K562 (cell line): ENCODE results near the gene PPP1R14C. TPM values are rescaled to one million over a fixed set of nuclear protein-coding genes. Genes with fewer than 3 reads are reported as not detected.

Experiments
- ARID1B ChIP-seq: fragments of 450-650 bp; IDR thresholded peaks from 2 replicates; pipeline ENCODE4 v1.6.1; 2016; ENCODE audit warnings: antibody characterized with exemption, mild to moderate bottlenecking, inconsistent platforms
- ATF3 ChIP-seq, 2 experiments: fragments of 450-650 bp in 1 of 2; sonication (generic) in 1 of 2; formaldehyde crosslinking in 1 of 2; IDR thresholded peaks in 1 of 2; conservative IDR thresholded peaks in 1 of 2; 2 replicates each; pipeline versions ENCODE4 v1.6.1 to v1.8.1; 2016 to 2023; ENCODE audit warnings: mild to moderate bottlenecking in 2 of 2, moderate library complexity in 2 of 2, inconsistent platforms in 1 of 2, missing genetic modification reagents in 1 of 2
- CBFB ChIP-seq: sonication (generic); formaldehyde crosslinking; IDR thresholded peaks from 2 replicates; pipeline ENCODE4 v1.4.0; 2020; ENCODE audit warnings: mild to moderate bottlenecking, missing genetic modification reagents
- CCNT2 ChIP-seq: IDR thresholded peaks from 2 replicates; pipeline ENCODE4 v1.6.1; 2011; ENCODE audit warnings: borderline replicate concordance, low read depth, mild to moderate bottlenecking, moderate library complexity, mixed read lengths, low read length; ENCODE audit not compliant: insufficient read length; ENCODE audit errors: extremely low read depth
- CEBPB ChIP-seq: fragments of 450-650 bp; IDR thresholded peaks from 2 replicates; pipeline ENCODE4 v1.6.1; 2016; ENCODE audit warnings: missing genetic modification characterization, missing compliant biosample characterization
- DDX20 ChIP-seq: fragments of 450-650 bp; IDR thresholded peaks from 2 replicates; pipeline ENCODE4 v1.6.1; 2016; ENCODE audit warnings: missing genetic modification characterization, low read depth, mild to moderate bottlenecking, missing compliant biosample characterization, moderate library complexity
- ELF4 ChIP-seq: fragments of 450-650 bp; formaldehyde crosslinking; IDR thresholded peaks from 2 replicates; pipeline ENCODE4 v1.4.0; 2022; ENCODE audit warnings: missing genetic modification characterization
- ETV1 ChIP-seq: fragments of 450-650 bp; conservative IDR thresholded peaks from 2 replicates; pipeline ENCODE4 v1.6.1; 2016; ENCODE audit warnings: missing genetic modification characterization, control low read depth, low read depth, missing compliant biosample characterization
- MTA1 ChIP-seq: fragments of 450-650 bp; IDR thresholded peaks from 2 replicates; pipeline ENCODE4 v1.6.1; 2017; ENCODE audit warnings: borderline replicate concordance
- NFIC ChIP-seq: fragments of 450-650 bp; IDR thresholded peaks from 2 replicates; pipeline ENCODE4 v1.6.1; 2017; ENCODE audit warnings: mild to moderate bottlenecking, inconsistent platforms
- NFRKB ChIP-seq: fragments of 450-650 bp; IDR thresholded peaks from 2 replicates; pipeline ENCODE4 v1.6.1; 2016; ENCODE audit warnings: low read depth
- NONO ChIP-seq, 2 experiments: fragments of 200-400 bp in 1 of 2; fragments of 450-650 bp in 1 of 2; formaldehyde crosslinking in 1 of 2; IDR thresholded peaks; 2 replicates each; pipeline ENCODE4 v1.6.1; 2017; ENCODE audit warnings: low read depth in 2 of 2, mild to moderate bottlenecking in 2 of 2, moderate library complexity in 2 of 2, low read length in 1 of 2
- PML ChIP-seq: IDR thresholded peaks from 2 replicates; pipeline ENCODE4 v1.6.1; 2012; ENCODE audit warnings: low read length, inconsistent platforms
- RBM34 ChIP-seq: fragments of 200-400 bp; formaldehyde crosslinking; IDR thresholded peaks from 2 replicates; pipeline ENCODE4 v1.6.1; 2018; ENCODE audit warnings: low read length, borderline replicate concordance; ENCODE audit not compliant: insufficient read depth
- RCOR1 ChIP-seq, 2 experiments: IDR thresholded peaks; 2 replicates each; pipeline ENCODE4 v1.6.1; 2012; ENCODE audit warnings: low read depth in 2 of 2, low read length in 2 of 2, borderline replicate concordance in 1 of 2, improper control_type of control experiment in 1 of 2
- SMARCB1 ChIP-seq: IDR thresholded peaks from 2 replicates; pipeline ENCODE4 v1.6.1; 2011; ENCODE audit warnings: improper control_type of control experiment, low read depth; ENCODE audit not compliant: insufficient read length
- SPI1 ChIP-seq: IDR thresholded peaks from 2 replicates; pipeline ENCODE4 v1.6.1; 2011; ENCODE audit warnings: low read depth, low read length, control low read depth, borderline replicate concordance
- TAL1 ChIP-seq: fragments of 450-650 bp; IDR thresholded peaks from 2 replicates; pipeline ENCODE4 v1.6.1; 2016; ENCODE audit warnings: mild to moderate bottlenecking
- ZNF143 ChIP-seq: sonication (generic); formaldehyde crosslinking; IDR thresholded peaks from 2 replicates; pipeline ENCODE4 v1.9.0; 2022; ENCODE audit warnings: mild to moderate bottlenecking, missing genetic modification reagents
- ZNF277 ChIP-seq: fragments of 250-450 bp; sonication (Bioruptor Pico); IDR thresholded peaks from 2 replicates; pipeline ENCODE4 v1.8.0; 2022; ENCODE audit warnings: inconsistent platforms, mild to moderate bottlenecking, moderate library complexity, borderline replicate concordance
- ZNF449 ChIP-seq: fragments of 250-450 bp; sonication (Bioruptor Pico); IDR thresholded peaks from 2 replicates; pipeline ENCODE4 v1.8.0; 2022; ENCODE audit warnings: moderate library complexity, mild to moderate bottlenecking, inconsistent platforms
- ZNF507 ChIP-seq: conservative IDR thresholded peaks from 2 replicates; pipeline ENCODE4 v1.6.1; 2017; ENCODE audit warnings: missing genetic modification characterization, missing compliant biosample characterization
- polyA plus RNA-seq, 8 experiments: library from polyadenylated mRNA; depleted of rRNA in 4 of 8; stranded (reverse) in 5 of 8; unstranded in 3 of 8; fragments of >200 nt; fragmentation: Nextera tagmentation in 2 of 8; fragmentation: Illumina TruSeq in 1 of 8; extraction: Ambion mirVana in 2 of 8; extraction: Trizol in 1 of 8; gene quantifications; 2 replicates each; pipeline versions ENCODE4 v1.2.1 to v1.2.3, GENCODE V29; 2011 to 2014; ENCODE audit warnings: inconsistent platforms in 1 of 8, missing spikeins in 1 of 8
- total RNA-seq, 7 experiments: library from RNA; depleted of rRNA in 6 of 7; stranded (reverse); fragments of >200 nt in 6 of 7; fragmentation: Illumina TruSeq in 2 of 7; extraction: Trizol in 2 of 7; gene quantifications; 2 replicates each; pipeline versions ENCODE4 v1.2.1 to v1.2.3, GENCODE V29; 2011 to 2021; ENCODE audit warnings: low replicate concordance in 1 of 7

Gene PPP1R14C
- total and polyA plus RNA-seq, 9 of the 15 experiments (the other 6 are each of a cell fraction or from before 2014, with no cell fraction given), result 4.5 to 16.6 (median 11.9) TPM

GRCh38 chr6:150276168-150276936 lies 133.5 kb downstream of the PPP1R14C start (continued):
- peak; percentile 77 for TF ChIP-seq ZNF449 (CRISPR knock-in tag)
- 0 out of 4 replicates have a peak, but pooled peaks of 1 of the 2 experiments have one; percentile 42 for TF ChIP-seq NONO (IDR thresholded peaks at IDR 0.05; ENCODE audit: low read depth in 2 of 2, low read length in 1 of 2)
- peak; percentile 11 to 73; a peak in 3 of 4 replicates for TF ChIP-seq RCOR1 (IDR thresholded peaks at IDR 0.05; ENCODE audit: borderline replicate concordance in 1 of 2, low read depth in 2 of 2, low read length in 2 of 2)
- peak; percentile 70; the same call in 1 of the 2 replicates for TF ChIP-seq PML
- TF ChIP-seq CCNT2, result peak; percentile 72
- no peak for TF ChIP-seq ZNF277 (CRISPR knock-in tag)
- no peak for TF ChIP-seq CBFB
- no peak for TF ChIP-seq ZNF507 (tag)
- TF ChIP-seq ETV1 (tag), result no peak; the same call in 1 of the 2 replicates
- TF ChIP-seq NFRKB, result 0 out of 2 replicates have a peak, but pooled peaks have one; percentile 36
- TF ChIP-seq RBM34, result no peak
- TF ChIP-seq TAL1, result peak; percentile 87
- 0 out of 2 replicates have a peak, but pooled peaks have one; percentile 42 for TF ChIP-seq DDX20 (tag)
- no peak for TF ChIP-seq ATF3 (IDR thresholded peaks at IDR 0.05)
- no peak for TF ChIP-seq ATF3 (CRISPR knock-in tag; conservative IDR thresholded peaks at IDR 0.05)
- TF ChIP-seq ELF4, result 0 out of 2 replicates have a peak, but pooled peaks have one; percentile 30
- peak; percentile 55; the same call in 1 of the 2 replicates for TF ChIP-seq NFIC
- TF ChIP-seq MTA1, result 0 out of 2 replicates have a peak, but pooled peaks have one; percentile 43
- no peak for TF ChIP-seq SPI1
- TF ChIP-seq CEBPB (tag), result 0 out of 2 replicates have a peak, but pooled peaks have one; percentile 9
- peak; percentile 96 for TF ChIP-seq ARID1B
- TF ChIP-seq SMARCB1, result peak; percentile 83
- no peak for TF ChIP-seq ZNF143 (CRISPR knock-in tag)
